ENCODE results near the gene LIPH. TPM values are rescaled to one million over a fixed set of nuclear protein-coding genes. Genes with fewer than 3 reads are reported as not detected.

Gene LIPH
- total and polyA plus RNA-seq, 2 of the 8 experiments (the other 6 are each of a cell fraction or from before 2014, with no cell fraction given): 0.08 TPM; not detected in 1

- Histone ChIP-seq H3K23me2 (ENCODE audit: low read depth, low read length) (no peaks in the 10 kb centered on the region), H3K27ac (ENCODE audit: low read depth, low read length) (no peak overlapping the region), H3K4ac (replicated peaks; ENCODE audit: insufficient read length, low read depth, low read length) (no peak overlapping the region), H3K14ac (ENCODE audit: insufficient read length) (no peak overlapping the region), H3K79me1 (ENCODE audit: low read depth, low read length) (no peaks in the 10 kb centered on the region), H3K4me1 (replicated peaks in 1 of 4; ENCODE audit: control insufficient read depth in 3 of 4, insufficient read depth in 4 of 4, low read length in 3 of 4) (no peaks in the 10 kb centered on the region), H3K27me3 (replicated peaks in 1 of 4; ENCODE audit: control insufficient read depth in 3 of 4, extremely low read depth in 1 of 4, insufficient read depth in 3 of 4, low read length in 3 of 4) (no peaks in the 10 kb centered on the region), H3K23ac (ENCODE audit: insufficient read length) (no peak overlapping the region), H3K9ac (replicated peaks in 1 of 4; ENCODE audit: extremely low read depth in 1 of 4, low read depth in 3 of 4, low read length in 3 of 4) (no peak overlapping the region), H3K4me3 (ENCODE audit: extremely low read depth in 1 of 4, insufficient read depth in 2 of 4, low read depth in 3 of 4, low read length in 4 of 4) (no peak overlapping the region), H4K20me1 (replicated peaks in 1 of 2; ENCODE audit: control insufficient read depth in 1 of 2, insufficient read depth in 2 of 2, low read length in 2 of 2) (no peaks in the 10 kb centered on the region), H2BK120ac (replicated peaks; ENCODE audit: low read depth, low read length) (no peak overlapping the region), H3K18ac (ENCODE audit: extremely low read depth, low read length) (no peak overlapping the region), H2BK12ac (ENCODE audit: low read depth, low read length) (no peak overlapping the region), H2BK20ac (ENCODE audit: low read length) (no peak overlapping the region), H4K8ac (ENCODE audit: extremely low read depth, insufficient read depth, low read length) (no peak overlapping the region), H3K36me3 (ENCODE audit: control insufficient read depth in 2 of 4, insufficient read depth in 4 of 4, low read length in 3 of 4) (no peaks in the 10 kb centered on the region), H2BK15ac (ENCODE audit: low read length) (no peak overlapping the region), H4K91ac (replicated peaks; ENCODE audit: insufficient read length, low read length) (no peak overlapping the region), H3K9me3 (ENCODE audit: insufficient read depth in 2 of 2, low read depth in 1 of 2, low read length in 1 of 2) (no peaks in the 10 kb centered on the region), H2BK5ac (ENCODE audit: low read depth, low read length) (no peak overlapping the region), H3K4me2 (ENCODE audit: insufficient read depth in 1 of 2, low read depth in 2 of 2, low read length in 2 of 2) (no peak overlapping the region), H2AK5ac (ENCODE audit: low read depth, low read length) (no peak overlapping the region), H2AFZ (ENCODE audit: low read length) (no peak overlapping the region), H4K5ac (ENCODE audit: insufficient read length, low read depth, low read length) (no peak overlapping the region), H3K79me2 (ENCODE audit: control insufficient read depth in 1 of 2, insufficient read depth in 2 of 2, low read length in 2 of 2) (no peaks in the 10 kb centered on the region), H3K56ac (replicated peaks; ENCODE audit: insufficient read length, low read depth, low read length) (no peak overlapping the region)
- no peak for DNase-seq (ENCODE audit: low read depth in 1 of 2, low spot score in 2 of 2)
- POLR2A ChIA-PET (ENCODE audit: partially characterized antibody): no interaction called here
- 89% methylated on average over 9 of the region's 9 CpGs; no CpG with 5 or more reads in 1 of the 2 experiments for whole genome bisulfite sequencing, 2 experiments (ENCODE audit: extremely low coverage in 1 of 2, insufficient coverage in 1 of 2, insufficient read length in 1 of 2, insufficient replicate concordance in 2 of 2, low coverage in 1 of 2, low lambda C conversion rate in 2 of 2, missing lambda C conversion rate in 1 of 2)
- peak; percentile 75 for TF ChIP-seq CEBPB (IDR thresholded peaks at IDR 0.05; ENCODE audit: low read depth, low read length)
- no peak for TF ChIP-seq TEAD4 (IDR thresholded peaks at IDR 0.05; ENCODE audit: low read depth, low read length)
- no peak for FAIRE-seq
- CTCF ChIA-PET (ENCODE audit: partially characterized antibody): interaction anchor here (1.7 kb wide), 1 partner anchor 38 kb away, joined by 7 read pairs; no protein-coding TSS in a partner anchor
Measured at GRCh38 chr3:185537369-185537970, 14.9 kb downstream of the LIPH start.

All from H1 (cell line).